A549 (cell line): ENCODE results near the gene MCM5. TPM values are rescaled to one million over a fixed set of nuclear protein-coding genes. Genes with fewer than 3 reads are reported as not detected.

Experiments
- ATAC-seq, 2 experiments: fragments of 200-7000 bp in 1 of 2; fragments of >200 bp in 1 of 2; cut with Nextera tagmentation in 1 of 2; cut with Tn5 transposase in 1 of 2; 3 replicates each; pipeline versions ENCODE4 v1.8.0 to v1.9.1; 2018 to 2020; ENCODE audit warnings: mild to moderate bottlenecking in 1 of 2, moderate library complexity in 1 of 2
- CTCF ChIA-PET: fragments of 300-600 bp; sonication (Branson Sonifier 250); formaldehyde crosslinking; extraction: SDS; loops from one replicate; lab custom pipeline; 2021; ENCODE audit warnings: antibody characterized with exemption, inconsistent platforms; lab: Yijun Ruan, JAX
- POLR2A ChIA-PET: fragments of 350-600 bp; formaldehyde crosslinking; extraction: SDS; loops from one replicate; lab custom pipeline; 2021; ENCODE audit warnings: antibody characterized with exemption, inconsistent platforms; lab: Yijun Ruan, JAX
- DNase-seq, 2 experiments: peaks; one replicate each; pipeline versions ENCODE4 v3.0.0 to v3.0.0-alpha.2; 2011 to 2016; ENCODE audit warnings: low read depth in 1 of 2, low spot score in 1 of 2
- FAIRE-seq: peaks from 2 replicates; lab custom pipeline; 2011; peaks lifted over from hg19 to GRCh38; lab: Jason Lieb, UNC
- H3K27ac ChIP-seq, 2 experiments: fragments of >200 bp; sonication (Bioruptor Twin); formaldehyde crosslinking; 3 replicates each; pipeline ENCODE4 v1.5.1; 2016 to 2017
- H3K4me1 ChIP-seq: fragments of >200 bp; sonication (Bioruptor Twin); formaldehyde crosslinking; 3 replicates; pipeline ENCODE4 v1.6.1; 2016
- H3K4me2 ChIP-seq: fragments of >200 bp; sonication (Bioruptor Twin); formaldehyde crosslinking; 3 replicates; pipeline ENCODE4 v1.6.1; 2016
- H3K4me3 ChIP-seq: fragments of >200 bp; sonication (Bioruptor Twin); formaldehyde crosslinking; 3 replicates; pipeline ENCODE4 v1.5.1; 2016
- H3K9me3 ChIP-seq: fragments of >200 bp; sonication (Bioruptor Twin); formaldehyde crosslinking; 3 replicates; pipeline ENCODE4 v1.6.1; 2016
- ATOH8 ChIP-seq: fragments of 250-450 bp; sonication (Bioruptor Pico); IDR thresholded peaks from 2 replicates; pipeline ENCODE4 v1.5.0; 2020; ENCODE audit warnings: low read depth, mild to moderate bottlenecking, moderate library complexity
- CHD2 ChIP-seq: fragments of 150-350 bp; IDR thresholded peaks from 2 replicates; pipeline ENCODE4 v1.6.1; 2014; ENCODE audit warnings: low read length; ENCODE audit not compliant: partially characterized antibody
- E2F6 ChIP-seq: IDR thresholded peaks from 2 replicates; pipeline ENCODE4 v1.6.1; 2012; ENCODE audit warnings: low read depth, borderline replicate concordance
- JUN ChIP-seq, 2 experiments: fragments of >200 bp; sonication (Bioruptor Twin); formaldehyde crosslinking; IDR thresholded peaks; 2 replicates in 1 of 2; 3 replicates in 1 of 2; pipeline ENCODE4 v1.6.1; 2016 to 2017
- MAX ChIP-seq: IDR thresholded peaks from 2 replicates; pipeline ENCODE4 v1.6.1; 2012
- MAZ ChIP-seq: fragments of 150-350 bp; IDR thresholded peaks from 2 replicates; pipeline ENCODE4 v1.6.1; 2014; ENCODE audit warnings: antibody characterized with exemption, low read depth, low read length, borderline replicate concordance
- NPAS2 ChIP-seq: fragments of 250-450 bp; sonication (Bioruptor Pico); IDR thresholded peaks from 2 replicates; pipeline ENCODE4 v1.8.0; 2022; ENCODE audit warnings: mild to moderate bottlenecking, moderate library complexity, borderline replicate concordance
- PBX3 ChIP-seq: IDR thresholded peaks from 2 replicates; pipeline ENCODE4 v1.6.1; 2012
- POLR2A ChIP-seq: IDR thresholded peaks from 2 replicates; pipeline ENCODE4 v1.6.1; 2012; ENCODE audit warnings: mild to moderate bottlenecking, low read length
- RARB ChIP-seq: fragments of 250-450 bp; sonication (Bioruptor Pico); IDR thresholded peaks from 2 replicates; pipeline ENCODE4 v1.8.0; 2021; ENCODE audit warnings: mild to moderate bottlenecking, moderate library complexity
- REST ChIP-seq: fragments of 200-600 bp; sonication (generic); IDR thresholded peaks from 2 replicates; pipeline ENCODE4 v1.6.1; 2016; ENCODE audit warnings: antibody characterized with exemption, mild to moderate bottlenecking, moderate library complexity
- RFX5 ChIP-seq: fragments of 450-650 bp; IDR thresholded peaks from 2 replicates; pipeline ENCODE4 v1.7.1; 2014; ENCODE audit warnings: antibody characterized with exemption, mild to moderate bottlenecking, moderate library complexity
- SREBF2 ChIP-seq: fragments of 450-650 bp; IDR thresholded peaks from 2 replicates; pipeline ENCODE4 v1.6.1; 2014; ENCODE audit warnings: mild to moderate bottlenecking, moderate library complexity
- TFCP2L1 ChIP-seq: fragments of 250-450 bp; sonication (Bioruptor Pico); IDR thresholded peaks from 2 replicates; pipeline ENCODE4 v1.5.0; 2021; ENCODE audit warnings: mild to moderate bottlenecking
- ZNF302 ChIP-seq: fragments of 250-450 bp; sonication (Bioruptor Pico); IDR thresholded peaks from 2 replicates; pipeline ENCODE4 v1.9.0; 2021; ENCODE audit warnings: inconsistent platforms, mild to moderate bottlenecking, moderate library complexity
- WGBS: methylation state at CpG from one replicate; pipeline ENCODE4 v1.1.6; 2017; ENCODE audit errors: missing lambda C conversion rate; 5-methylcytosine and 5-hydroxymethylcytosine counted together
- polyA plus RNA-seq, 4 experiments: library from polyadenylated mRNA; depleted of rRNA in 3 of 4; stranded (reverse); fragments of >200 nt; fragmentation: RNase III in 1 of 4; extraction: RNeasy Plus Mini Kit Qiagen cat#74134 plus additional on column Dnase treatment in 1 of 4; gene quantifications; 2 replicates in 3 of 4; 3 replicates in 1 of 4; pipeline ENCODE4 v1.2.3, GENCODE V29; 2011 to 2017

MCM5 gene
- polyA plus RNA-seq, 2 of the 4 experiments (the other 2 are of a cell fraction) = 50.2 to 94.4 TPM

- no peak for TF ChIP-seq RFX5
- no peak for TF ChIP-seq ATOH8 (CRISPR knock-in tag)
- no peak for TF ChIP-seq MAX
- TF ChIP-seq TFCP2L1 (CRISPR knock-in tag) = no peak
These were observed 14.9 kb upstream of the MCM5 start (continued) for GRCh38 chr22:35384975-35385588.

- H3K27ac ChIP-seq = peak overlapping the region in 1 of 2 experiments; percentile 76; a peak in 4 of 6 replicates
- ChIA-PET CTCF (interaction anchor here (1.9 kb wide), 1 partner anchor 34 kb away, joined by 9 read pairs; no protein-coding TSS in a partner anchor), POLR2A (no interaction called here)
- ATAC-seq = no peak; a peak in 1 of 6 replicates
- 0 out of 5 replicates have a peak, but pooled peaks of 1 of the 2 experiments have one; percentile 7 for TF ChIP-seq JUN (IDR thresholded peaks at IDR 0.05)
- no peak for TF ChIP-seq PBX3
- no peak for TF ChIP-seq POLR2A
- H3K9me3 ChIP-seq = no peaks in the 10 kb centered on the region
- WGBS = 93% methylated on average over 8 of the region's 19 CpGs
- peak overlapping the region; percentile 35 for H3K4me3 ChIP-seq
- FAIRE-seq = no peak
- H3K4me2 ChIP-seq = peak overlapping the region; percentile 92
- DNase-seq = no peak
- peaks cover 60% of the 10 kb centered on the region for H3K4me1 ChIP-seq
These were observed 13.2 kb upstream of the MCM5 start for GRCh38 chr22:35386670-35387288.

- FAIRE-seq (no peak), ATAC-seq (no peak), DNase-seq (no peak)
- WGBS = 72% methylated on average over 4 of the region's 5 CpGs
- 0 out of 3 replicates have a peak overlapping the region, but pooled peaks have one; percentile 5 for H3K4me2 ChIP-seq
- ChIA-PET CTCF (interaction anchor here (1.7 kb wide), 1 partner anchor 193 kb away, joined by 4 read pairs; no protein-coding TSS in a partner anchor), POLR2A (no interaction called here)
- no peaks in the 10 kb centered on the region for H3K9me3 ChIP-seq
- TF ChIP-seq CHD2 (no peak), MAZ (no peak), REST (no peak), NPAS2 (CRISPR knock-in tag) (no peak), ZNF302 (CRISPR knock-in tag) (no peak), SREBF2 (no peak), E2F6 (no peak), RARB (CRISPR knock-in tag) (no peak)
- TF ChIP-seq, all 56 proteins: peak for 0
- H3K27ac ChIP-seq = 0 out of 6 replicates have a peak overlapping the region, but pooled peaks of 1 of the 2 experiments have one; percentile 0
- H3K4me3 ChIP-seq = no peak overlapping the region
- H3K4me1 ChIP-seq = peaks cover 78% of the 10 kb centered on the region
These were observed 9.0 kb upstream of the MCM5 start for GRCh38 chr22:35390933-35391332.
